ENCODE measurements around the gene GRIK5.

The GRIK5 gene

DNA sequence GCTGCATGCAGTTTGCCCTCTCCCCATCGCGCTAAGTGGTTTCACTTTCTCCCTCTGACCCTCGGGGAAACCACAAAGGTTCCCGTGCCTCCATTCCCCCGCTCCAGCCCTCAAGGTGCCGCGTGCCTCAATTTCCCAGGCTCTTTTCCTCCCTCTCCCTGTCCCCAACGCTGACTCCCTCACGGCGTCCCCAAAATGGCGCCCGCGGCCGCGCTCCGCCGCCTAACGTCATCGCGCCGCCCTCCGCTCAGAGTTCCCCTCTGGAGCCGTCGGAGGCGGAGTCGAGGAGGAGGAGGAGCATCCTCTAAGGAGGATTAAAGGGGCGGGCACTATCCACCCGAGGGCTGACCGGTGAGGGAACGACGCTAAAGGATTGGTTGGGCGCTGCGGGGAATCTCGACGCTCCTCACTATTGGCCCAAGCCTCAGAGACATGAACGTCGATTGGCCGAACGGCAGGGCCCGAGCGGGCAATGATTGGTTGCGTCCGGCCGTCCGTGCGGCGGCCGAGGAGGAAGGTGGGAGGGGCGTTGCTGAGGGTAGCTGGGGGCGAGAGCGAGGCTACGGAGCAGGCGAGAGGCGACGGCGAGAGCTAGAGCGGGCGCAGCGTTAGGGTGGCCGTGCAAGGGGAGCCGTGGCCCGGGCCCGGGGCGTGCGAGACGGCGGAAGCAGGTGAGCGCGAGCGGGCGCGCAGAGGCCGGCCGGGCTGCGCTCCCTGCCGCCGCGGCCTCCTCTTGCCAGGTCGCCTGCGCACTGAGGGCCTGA lies 5.8 kb upstream of the GRIK5 start, which contains the start of gene ZNF574:
Gene ZNF574 (plus strand): TSS at position 551 of the 764 bp plus-strand sequence. CDS start 2,441 bp downstream, outside the sequence.
- peak; percentile 98 for DNase-seq

DNA sequence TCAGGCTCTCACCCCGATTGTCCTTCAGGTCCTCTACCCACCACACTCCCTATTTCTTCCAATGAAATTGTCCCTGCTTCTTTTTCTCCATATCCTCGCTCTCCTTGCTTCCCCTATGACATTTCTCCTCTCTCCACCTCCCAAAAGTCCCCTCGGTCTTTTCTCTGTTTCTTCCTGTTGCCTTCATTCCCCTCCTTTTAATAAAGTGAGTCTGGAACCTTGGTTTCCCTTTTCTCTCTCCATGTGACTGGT lies 5.3 kb upstream of the GRIK5 start:
- no peak for DNase-seq

DNA sequence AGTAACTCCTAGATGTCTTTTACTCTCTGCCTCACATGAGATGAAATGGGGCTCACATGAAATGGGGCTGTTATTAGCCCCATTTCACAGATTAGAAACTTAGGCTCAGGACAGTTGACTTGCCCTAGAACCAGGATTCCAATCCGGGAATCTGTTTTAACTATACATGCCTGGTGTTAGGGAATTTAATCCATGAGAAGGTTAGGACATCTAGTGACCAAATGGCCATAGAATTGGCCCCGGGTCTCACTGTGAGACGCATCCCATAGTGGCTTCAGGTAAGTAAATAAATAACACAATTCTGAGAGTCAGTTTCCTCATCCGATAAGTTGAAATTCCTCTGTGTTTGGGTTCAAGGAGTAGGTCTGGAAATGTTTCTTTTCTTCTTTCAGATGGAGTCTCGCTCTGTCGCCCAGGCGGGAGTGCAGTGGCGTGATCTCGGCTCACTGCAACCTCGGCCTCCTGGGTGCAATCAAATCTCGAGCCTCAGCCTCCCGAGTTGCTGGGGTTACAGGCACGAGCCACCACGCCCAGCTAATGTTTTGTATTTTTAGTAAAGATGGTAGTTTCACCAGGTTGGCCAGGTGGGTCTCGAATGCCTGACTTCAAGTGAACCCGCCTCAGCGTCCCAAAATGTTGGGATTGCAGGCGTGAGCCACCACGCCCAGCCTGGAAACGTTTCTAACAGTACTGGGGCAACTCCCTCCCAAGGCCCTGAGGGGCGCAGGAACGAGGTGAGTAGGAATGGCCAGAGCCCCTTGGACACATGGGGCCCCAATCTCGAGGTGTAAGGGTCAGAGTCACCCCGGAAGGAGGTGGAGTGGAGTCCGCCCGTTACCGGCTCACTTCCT lies 4.7 kb upstream of the GRIK5 start:
- no peak for DNase-seq

DNA sequence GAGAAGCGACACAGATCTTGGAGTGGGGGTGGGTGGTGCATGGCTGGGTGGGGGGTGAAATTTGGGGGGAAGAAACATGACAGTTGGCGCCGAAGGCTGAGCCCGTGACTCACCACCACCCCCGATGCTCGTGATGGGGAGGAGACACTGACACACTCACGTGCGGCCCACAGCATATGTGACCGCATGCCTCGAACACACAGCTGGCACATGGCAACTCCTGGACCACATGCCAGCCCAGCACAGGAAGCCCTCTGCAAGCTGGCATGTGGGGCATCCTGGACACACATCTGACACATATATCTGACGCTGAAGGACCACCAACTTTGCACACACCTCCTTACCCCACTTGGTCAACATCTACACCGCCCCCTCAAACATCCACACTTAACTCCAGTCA lies 1.2 kb upstream of the GRIK5 start:
- no peak for DNase-seq

DNA sequence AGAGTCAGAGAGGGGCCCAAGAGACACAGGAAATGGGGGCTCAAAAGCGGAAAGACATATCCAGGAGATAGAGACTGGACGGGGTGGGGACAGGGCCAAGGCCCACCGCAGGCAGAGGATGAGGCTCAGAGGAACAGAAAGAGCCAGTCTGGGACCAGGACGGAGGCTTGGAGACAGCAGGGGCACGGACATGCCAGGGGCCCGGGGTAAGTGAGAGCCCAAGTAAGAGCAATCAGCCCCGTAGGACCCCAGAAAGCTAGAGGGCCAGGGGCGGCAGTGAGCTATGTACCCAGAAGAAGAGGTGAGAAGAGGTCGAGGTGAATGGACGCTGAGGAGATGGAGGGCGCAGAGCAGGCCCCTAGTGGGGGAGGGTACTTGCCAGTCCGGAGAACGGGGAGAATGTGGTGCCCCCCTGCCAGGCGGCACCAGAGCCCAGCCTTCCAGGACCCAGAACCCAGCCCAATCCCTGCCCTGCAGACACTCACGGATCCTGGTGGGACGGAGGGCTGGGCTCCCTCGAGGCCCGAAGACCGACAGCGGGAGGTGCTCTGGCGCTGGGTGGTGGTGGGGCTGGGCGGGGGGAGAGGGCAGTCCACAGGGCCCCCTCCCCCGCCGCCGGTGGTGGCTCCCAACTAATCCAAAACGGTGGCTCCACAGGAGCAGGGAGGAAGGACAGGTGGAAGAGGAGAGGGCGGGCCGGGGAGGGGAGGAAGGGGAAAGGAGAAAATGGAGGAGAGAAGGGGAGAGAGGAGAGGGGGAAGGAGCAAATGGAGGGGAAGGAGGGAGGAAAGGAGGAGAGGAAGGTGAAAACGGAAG lies 1.0 kb downstream of the GRIK5 start:
- no peak for DNase-seq

DNA sequence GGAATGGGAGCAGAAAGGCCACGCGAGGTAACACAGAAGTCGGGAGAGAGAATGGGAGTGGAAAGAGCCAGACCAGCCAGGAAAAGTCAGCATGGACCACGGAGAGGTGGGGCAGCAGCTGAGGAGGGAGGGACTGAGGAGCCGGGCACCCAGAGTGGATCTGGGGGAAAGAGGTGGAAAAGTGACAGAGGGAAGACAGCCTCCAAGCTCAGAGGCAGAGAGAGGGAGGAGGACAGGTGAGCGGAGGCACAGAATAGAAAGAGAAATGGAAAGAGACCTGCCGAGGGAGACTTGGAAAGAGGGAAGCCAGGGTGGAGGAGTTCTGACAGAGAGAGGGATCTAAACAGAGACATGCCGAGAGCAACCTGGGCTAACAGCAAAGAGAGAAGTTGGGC lies 1.6 kb downstream of the GRIK5 start:
- DNase-seq, result no peak

DNA sequence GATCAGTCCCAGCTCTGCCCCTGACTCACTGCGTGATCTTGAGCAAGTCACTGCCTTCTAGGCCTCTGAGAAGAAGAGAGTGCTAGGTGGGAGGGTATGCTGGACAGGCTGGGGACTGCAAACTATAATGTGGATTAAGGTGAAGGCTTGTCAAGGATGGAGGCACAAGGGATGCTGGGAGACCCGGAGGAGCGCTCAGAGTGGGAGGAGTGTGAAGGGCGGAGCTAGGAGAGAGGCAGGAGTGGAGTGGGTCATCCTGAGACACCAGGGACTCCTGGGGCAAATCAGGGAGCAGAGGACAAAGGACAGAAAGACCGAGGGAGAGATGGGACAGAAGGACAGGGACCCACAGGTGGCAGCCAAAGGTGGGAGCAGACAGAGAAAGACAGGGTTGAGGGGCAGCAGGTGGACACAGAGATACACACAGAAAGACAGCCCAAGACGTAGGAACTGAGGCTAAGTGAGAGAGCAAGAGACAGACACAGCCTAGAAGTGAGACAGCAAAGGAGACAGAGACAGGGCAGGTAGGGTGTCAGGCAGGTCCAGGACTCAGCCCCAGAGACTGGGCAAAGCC lies 2.6 kb downstream of the GRIK5 start:
- no peak for DNase-seq

DNA sequence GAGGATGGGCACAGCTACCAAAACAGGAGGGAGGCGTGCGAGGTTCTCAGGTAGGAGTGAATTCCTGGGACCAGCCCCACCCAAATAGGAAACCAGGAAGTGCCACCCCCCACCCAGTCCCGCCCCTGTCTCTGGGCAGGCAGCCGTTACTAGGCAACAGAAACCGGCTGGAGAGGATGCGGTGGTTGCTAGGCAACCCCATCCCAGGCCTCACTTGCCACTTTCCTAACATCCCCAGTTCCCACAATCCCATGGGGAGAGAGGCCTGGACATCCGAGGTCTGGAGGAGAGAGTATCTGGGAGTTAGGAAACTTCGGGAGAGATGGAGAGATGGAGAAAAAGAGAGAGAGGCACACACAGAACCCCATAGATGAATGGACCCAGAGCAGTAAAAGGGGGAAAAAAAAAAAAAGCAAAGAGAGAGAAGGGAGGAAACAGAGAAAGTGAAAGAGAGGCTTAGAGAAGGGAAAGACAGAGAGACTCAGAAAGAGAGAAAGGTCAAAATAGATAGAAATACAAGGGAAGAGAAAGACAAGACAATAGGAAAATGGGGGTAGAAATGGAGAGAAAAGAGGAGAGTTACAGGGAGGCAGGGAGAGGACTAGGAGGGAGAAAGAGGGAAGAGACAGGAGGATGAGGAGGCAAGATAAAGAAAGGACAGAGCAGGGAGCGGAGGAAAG lies 3.8 kb downstream of the GRIK5 start:
- DNase-seq, result no peak

DNA sequence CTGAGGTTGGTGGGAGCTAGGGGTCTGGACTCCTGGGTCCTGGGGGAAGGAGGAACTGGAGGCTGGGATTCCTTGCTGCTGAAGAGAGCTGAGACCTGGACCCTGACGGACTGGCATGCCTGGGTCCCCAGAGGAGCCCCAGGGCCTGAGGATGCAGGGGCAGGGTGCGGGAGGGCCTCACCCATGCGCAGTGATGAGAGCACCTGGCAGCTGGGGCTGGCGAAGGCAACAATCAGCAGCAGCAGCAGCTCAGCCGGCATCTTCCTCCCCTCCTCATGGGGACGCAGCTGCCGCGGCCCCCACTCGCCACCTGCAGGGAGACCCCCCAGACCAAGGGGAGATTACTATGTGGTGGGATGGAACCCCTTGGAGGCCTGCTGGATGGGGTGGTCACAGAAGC lies 4.5 kb downstream of the GRIK5 start:
- DNase-seq, result no peak

DNA sequence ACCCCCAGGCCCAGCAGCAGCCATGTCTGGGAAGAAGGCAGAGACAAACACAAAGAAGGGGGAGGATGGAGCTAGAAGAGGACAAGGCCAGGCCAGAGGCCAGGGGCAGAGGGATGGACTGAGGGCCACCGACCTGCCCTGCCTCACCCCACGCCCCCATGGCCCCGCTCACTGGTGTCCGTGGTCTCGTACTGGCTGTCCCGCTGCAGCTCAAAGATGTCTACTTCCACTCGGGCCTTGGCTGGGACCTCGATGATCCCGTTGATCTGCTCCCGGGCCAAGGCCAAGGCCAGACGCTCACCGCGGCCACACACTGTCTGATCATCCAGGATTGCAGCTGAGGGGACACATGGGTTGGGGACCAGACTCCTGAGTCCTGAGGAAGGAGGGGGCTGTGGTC lies 5.0 kb downstream of the GRIK5 start:
- DNase-seq, result no peak

DNA sequence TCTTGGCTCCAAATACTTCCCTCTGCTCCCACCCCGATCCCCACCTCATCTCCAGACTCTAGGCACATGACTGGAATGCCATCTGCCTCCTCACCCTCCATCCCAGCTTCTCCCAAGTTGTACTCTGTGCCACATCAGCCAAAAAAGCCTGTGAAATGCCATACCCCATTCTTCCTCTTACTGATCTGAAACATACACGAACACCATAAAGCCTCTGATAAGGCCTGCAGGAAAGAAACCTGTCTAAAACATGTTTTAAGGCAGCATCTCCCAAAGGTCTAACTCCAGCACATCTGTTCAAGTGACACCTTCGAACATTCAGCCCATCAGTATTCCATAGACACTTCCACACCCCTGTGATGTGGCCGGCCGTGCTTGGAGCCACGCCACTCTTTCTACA lies 5.6 kb downstream of the GRIK5 start:
- DNase-seq, result no peak

DNA sequence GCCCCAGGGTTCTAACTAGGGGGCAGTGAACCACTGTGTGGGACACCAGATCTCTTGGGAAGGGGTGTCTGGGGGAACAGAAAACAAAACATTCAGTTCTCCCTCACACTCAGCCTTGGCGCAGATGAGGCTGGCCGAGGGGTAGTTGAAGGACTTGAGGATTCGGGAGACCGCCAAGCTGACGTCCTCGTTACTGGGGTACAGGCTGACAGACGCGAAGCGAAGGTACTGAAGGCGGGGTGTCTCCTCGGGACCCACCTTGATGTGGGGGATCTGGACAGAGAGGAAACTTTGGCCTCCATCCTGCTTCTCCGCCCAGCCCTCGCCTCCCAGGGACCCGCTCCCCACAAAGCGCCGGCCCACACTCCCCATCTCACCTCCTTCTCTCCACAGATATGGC lies 7.6 kb downstream of the GRIK5 start:
- no peak for DNase-seq

DNA sequence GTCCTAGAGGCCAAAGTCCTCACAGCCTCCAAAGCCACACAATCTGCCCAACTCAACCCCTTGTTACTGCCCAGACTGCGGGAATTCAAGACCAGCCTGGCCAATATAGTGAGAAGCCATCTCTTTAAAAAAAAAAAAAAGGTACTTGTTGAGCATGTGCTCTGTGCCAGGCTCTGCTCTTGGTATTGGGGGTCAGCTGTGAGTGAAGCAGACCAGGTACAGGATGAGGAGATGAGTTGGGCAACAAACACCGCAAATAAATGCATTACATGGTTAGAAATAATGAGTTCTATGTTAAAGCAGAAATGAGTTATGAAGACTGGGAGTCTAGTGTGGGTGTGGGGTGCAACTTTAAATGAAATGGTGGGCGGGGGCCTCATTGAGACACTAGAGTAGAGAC lies 9.9 kb downstream of the GRIK5 start:
- no peak for DNase-seq

DNA sequence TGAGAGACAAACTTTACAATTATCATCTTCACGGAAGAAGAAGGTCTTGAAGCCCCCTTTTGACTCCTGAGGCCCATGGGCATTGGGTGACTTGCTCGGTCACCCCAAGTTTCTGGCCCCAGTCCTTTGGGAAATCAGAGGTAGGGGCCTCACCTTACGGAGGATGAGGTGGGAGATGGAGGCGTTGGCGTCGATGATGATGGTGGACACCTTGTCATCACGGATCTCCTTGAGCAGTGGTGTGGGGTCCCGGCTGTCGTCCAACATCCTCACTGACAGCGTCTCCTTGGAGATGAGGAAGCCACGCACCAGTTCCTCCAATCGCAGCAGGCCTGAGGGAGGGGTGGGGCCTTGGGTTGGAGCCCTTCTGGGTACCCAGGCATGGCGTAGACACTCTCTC lies 10.8 kb downstream of the GRIK5 start:
- DNase-seq, result no peak

DNA sequence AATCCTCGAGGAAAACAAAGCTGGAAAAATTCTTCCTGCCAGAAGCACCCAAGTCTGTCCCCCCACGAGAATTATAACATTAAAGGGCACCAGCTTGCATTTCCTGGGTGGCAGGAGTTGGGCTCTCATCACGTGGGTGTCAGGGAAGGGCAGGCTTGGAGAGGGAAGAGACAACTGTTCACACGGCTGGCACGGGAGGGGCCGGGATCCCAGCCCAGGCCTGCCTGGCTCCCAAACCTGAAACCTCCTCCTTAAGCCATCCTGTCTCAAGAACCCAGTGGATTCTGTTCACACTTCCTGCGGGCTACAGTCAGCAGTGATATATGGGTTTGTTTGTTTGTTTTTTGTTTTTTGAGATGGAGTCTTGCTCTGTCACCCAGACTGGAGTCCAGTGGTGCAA lies 12.2 kb downstream of the GRIK5 start:
- no peak for DNase-seq

DNA sequence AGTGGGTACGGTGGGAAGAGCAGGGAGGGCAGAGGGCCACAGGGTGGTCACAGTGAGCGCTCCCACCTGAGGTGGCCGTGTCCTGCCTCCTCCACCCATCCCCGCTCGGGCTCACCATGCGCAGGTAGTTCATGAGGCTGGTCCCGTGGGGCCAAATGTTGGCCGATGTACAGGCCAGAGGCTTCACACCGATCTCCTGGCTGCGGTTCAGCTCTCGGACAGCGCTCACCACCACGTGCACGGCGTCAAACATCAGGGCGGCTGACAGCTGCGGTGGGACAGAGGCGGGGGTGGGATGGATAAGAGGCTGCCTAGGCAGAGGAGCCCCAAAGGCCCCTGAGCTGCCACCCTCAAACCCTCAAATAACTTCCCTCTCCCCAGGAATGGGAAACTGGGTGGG lies 15.8 kb downstream of the GRIK5 start:
- DNase-seq, result no peak

DNA sequence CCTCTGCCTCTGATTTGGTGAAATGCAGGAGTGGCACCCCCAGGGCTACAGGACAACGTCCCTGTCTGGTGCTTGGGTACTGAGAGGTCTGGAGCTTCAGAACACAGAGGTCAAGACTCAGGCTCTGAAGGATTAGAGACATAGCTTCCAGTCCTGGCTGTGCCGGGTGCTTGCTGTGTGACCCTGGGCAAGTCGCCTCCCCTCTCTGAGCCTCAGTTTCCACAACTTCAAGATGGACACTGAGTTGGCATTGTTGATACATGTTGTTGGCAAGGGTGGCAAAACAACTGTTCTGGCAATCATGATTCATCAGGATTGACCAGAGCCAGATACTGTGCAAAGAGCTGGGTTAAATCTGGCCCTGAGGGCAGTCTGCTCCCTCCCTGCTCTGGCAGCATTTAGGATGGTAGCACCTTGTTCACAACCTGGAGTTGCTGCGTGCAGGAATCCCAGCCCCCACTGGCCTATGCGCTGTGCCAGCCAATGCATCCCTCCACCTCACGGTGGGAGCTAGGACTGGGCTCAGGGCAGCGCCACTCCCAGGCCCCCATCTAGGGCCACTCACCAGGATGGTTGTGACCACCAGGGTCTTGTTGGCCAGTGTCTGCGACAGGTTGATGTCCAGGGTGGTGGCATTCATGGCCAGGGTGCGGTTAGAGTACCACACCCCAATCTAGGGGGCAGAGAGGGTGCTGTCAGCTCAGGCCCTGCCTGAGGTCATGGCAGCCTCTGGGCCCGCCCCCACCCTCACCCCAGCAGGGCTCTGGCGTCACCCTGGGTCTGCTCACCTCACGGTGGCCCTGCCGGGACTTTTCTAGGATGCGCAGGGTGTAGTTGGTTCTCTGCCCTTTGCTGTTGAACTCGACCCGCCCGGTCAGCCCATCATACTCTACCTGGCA lies 16.7 kb downstream of the GRIK5 start:
- DNase-seq, result no peak

DNA sequence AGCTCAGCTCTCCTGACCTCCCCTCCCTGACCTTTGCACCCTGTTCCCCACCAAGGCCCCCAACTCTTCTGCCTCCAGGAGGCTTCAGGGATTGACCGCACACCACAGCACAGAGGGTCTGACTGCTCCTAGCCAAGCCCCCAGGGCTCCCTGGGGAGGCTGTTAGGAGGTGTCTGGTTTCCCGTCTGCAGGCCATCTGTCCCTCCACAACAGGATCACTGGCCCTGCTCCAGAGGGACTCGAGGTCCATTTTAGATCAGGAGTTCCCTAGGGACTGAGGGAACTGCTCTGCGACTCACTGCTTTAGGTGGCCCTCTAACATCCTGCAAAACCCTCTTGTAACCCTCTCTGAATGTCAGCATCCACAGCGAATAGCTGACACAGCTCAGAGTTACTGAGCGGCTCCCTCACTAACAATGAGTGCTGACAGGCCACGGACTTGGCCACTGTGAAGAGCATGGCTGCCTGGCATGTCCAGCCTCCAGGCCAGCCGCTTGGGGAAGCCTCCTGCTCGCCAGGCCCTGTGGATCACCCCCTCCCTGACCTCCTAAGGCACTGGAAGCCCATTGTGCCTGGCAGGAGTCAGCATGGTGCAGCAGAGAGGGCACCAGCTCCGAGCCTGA lies 17.7 kb downstream of the GRIK5 start:
- DNase-seq, result no peak

DNA sequence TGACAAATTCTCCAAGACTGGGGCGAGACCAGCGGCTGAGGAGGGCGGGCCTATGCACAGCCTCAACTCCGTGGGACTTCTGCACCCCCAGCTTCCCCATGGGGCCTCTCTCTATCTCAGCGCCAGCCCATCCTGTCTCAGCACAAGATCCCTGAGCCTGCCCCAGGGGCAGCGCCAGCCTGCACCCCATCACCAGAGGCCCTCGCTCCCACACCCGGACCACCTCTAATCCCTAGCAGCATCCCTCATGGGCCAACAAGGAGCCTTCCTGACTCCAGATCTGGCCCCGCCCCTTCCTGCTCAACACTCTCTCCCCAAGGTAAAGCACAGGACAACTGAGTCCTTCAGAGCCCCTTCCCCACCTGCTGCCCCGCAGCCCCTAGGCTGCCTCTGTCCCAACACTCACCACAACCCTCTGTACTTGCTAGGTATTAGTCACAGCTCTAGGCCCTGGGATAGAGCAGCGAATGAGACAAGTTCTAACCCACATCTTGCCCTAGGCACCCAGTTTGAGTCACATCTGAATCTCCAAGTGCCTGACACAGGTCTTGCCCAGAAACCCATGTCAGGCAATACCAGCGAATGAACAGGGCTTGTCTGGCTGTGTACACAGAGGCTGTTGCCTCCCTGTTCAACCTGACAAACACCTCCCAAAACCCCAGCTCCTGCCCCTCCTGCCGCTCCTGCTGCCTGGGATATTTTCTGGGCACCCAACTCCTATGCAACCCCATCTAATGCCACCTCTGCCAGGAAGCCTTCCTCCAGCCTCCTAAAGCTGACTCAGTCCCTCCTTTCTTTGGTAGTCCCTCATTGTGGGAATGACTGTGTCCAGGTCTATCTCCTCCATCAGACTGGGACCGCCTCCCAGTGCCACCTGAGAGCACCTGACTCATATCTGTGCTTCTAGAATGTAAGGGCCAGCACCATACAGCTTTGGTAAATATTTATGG lies 18.6 kb downstream of the GRIK5 start:
- no peak for DNase-seq

DNA sequence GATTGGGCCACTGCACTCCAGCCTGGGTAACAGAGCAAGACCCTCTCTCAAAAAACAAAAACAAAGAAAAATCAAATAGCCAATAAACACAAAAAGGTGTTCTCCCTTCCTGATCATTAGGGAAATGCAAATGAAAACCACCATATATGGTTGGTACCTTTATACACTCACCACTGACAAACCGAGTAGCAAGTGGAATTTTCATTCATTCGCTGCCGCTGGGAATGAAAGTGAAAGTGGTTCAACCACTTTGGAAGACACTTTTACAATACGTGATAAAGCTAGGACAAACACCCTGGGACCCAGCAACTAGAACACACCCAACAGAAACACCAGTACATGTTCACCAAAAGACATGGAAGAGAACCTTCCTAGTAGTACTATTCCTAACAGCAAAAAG lies 21.0 kb downstream of the GRIK5 start:
- no peak for DNase-seq

All from NCI-H187 treated with DMSO at 0.1 percent for 48 hours (cell line).